Heart left ventricle (tissue), 13 donors: ENCODE measurements around the gene QSOX1.

Experiments
- CTCF ChIP-seq, 12 donors: fragments of 200-600 bp; sonication (generic) in 4 of 12; IDR thresholded peaks; one replicate each; pipeline versions ENCODE4 v1.5.0 to v1.8.0; 2018 to 2022; ENCODE audit warnings: antibody characterized with exemption in 12 of 12, mild to moderate bottlenecking in 5 of 12
- POLR2A ChIP-seq, 2 donors: fragments of 450-650 bp; IDR thresholded peaks; one replicate each; pipeline ENCODE4 v1.6.1; 2017; ENCODE audit warnings: antibody characterized with exemption in 2 of 2, mild to moderate bottlenecking in 2 of 2, moderate library complexity in 2 of 2
- donor health status: ischemic (EF 13 %, LVEDD 7.1; RV severe dilation, severe dysfunction).
- donor health status: DM: no; HTN: yes; CAD: no.
- donor health status: DM: no; HTN: no; CAD: no.
- donor health status: ischemic (EF 25% LVEDD 6.9; RV normal size, moderate dysfunction).
- donor health status: ischemic (EF 25% LVEDD 5.7; RV mildly dilated, moderate dysfunction).
- donor health status: ischemic (EF 35%, LVEDD 5.7; RV mildly dilated, moderate dysfunction).
- donor health status: nonischemic (EF 11% LVEDD 7.7; RV severe dilation, severe dysfunction).
- donor health status: DM: yes; HTN: yes; CAD: no.
- donor health status: PGD.
- donor health status: ischemic (EF 29% LVEDD 5.4; RV normal size, mild dysfunction).
- donor health status: nonischemic (EF 23%, LVEDD 6.1; RV moderate dilation, normal function).

GRCh38 chr1:180181048-180181447 is 26.4 kb downstream of the QSOX1 start:
- no peak for TF ChIP-seq POLR2A (IDR thresholded peaks at IDR 0.05)
- peak in 8 of 12 donors; percentile 19 to 46 (median 36) for TF ChIP-seq CTCF (IDR thresholded peaks at IDR 0.05)
